H9 (cell line): ENCODE results near the gene LPAR2. TPM values are rescaled to one million over a fixed set of nuclear protein-coding genes. Genes with fewer than 3 reads are reported as not detected.

ENCODE experiments used
- DNase-seq: peaks from one replicate; pipeline ENCODE4 v3.0.0-alpha.2; 2017
- H2AFZ ChIP-seq: one replicate; pipeline ENCODE4 v1.6.1; 2013; ENCODE audit warnings: mild to moderate bottlenecking, low read length, control low read depth, moderate library complexity
- H2AK5ac ChIP-seq: 2 replicates; pipeline ENCODE4 v1.6.1; 2013; ENCODE audit warnings: low read length, control low read depth, mixed read lengths; ENCODE audit not compliant: insufficient read length
- H2BK120ac ChIP-seq: one replicate; pipeline ENCODE4 v1.6.1; 2013; ENCODE audit warnings: low read depth, mild to moderate bottlenecking, low read length, control low read depth, inconsistent platforms; ENCODE audit not compliant: poor library complexity, severe bottlenecking
- H2BK12ac ChIP-seq: 2 replicates; pipeline ENCODE4 v1.6.1; 2013; ENCODE audit warnings: low read length, control low read depth, mixed read lengths, low read depth; ENCODE audit not compliant: insufficient read length
- H2BK15ac ChIP-seq: 2 replicates; pipeline ENCODE4 v1.6.1; 2013; ENCODE audit warnings: low read depth, low read length, control low read depth
- H2BK20ac ChIP-seq: one replicate; pipeline ENCODE4 v1.6.1; 2013; ENCODE audit warnings: low read depth, mild to moderate bottlenecking, low read length, control low read depth, inconsistent platforms; ENCODE audit not compliant: poor library complexity, severe bottlenecking
- H2BK5ac ChIP-seq: 2 replicates; pipeline ENCODE4 v1.6.1; 2013; ENCODE audit warnings: low read length, control low read depth, mixed read lengths; ENCODE audit not compliant: insufficient read length
- H3K14ac ChIP-seq: 2 replicates; pipeline ENCODE4 v1.6.1; 2013; ENCODE audit warnings: low read length, control low read depth; ENCODE audit not compliant: insufficient read depth
- H3K18ac ChIP-seq: 2 replicates; pipeline ENCODE4 v1.6.1; 2013; ENCODE audit warnings: low read depth, mild to moderate bottlenecking, mixed read lengths, low read length, control low read depth; ENCODE audit not compliant: insufficient read length
- H3K23ac ChIP-seq: 2 replicates; pipeline ENCODE4 v1.6.1; 2013; ENCODE audit warnings: low read length, control low read depth, mixed read lengths, low read depth; ENCODE audit not compliant: insufficient read length
- H3K23me2 ChIP-seq: 2 replicates; pipeline ENCODE4 v1.6.1; 2013; ENCODE audit warnings: low read depth, mild to moderate bottlenecking, mixed read lengths, low read length, control low read depth; ENCODE audit not compliant: insufficient read length, poor library complexity, severe bottlenecking
- H3K27ac ChIP-seq: 2 replicates; pipeline ENCODE4 v1.5.1; 2013; ENCODE audit warnings: low read length, control low read depth, mixed read lengths, low read depth; ENCODE audit not compliant: insufficient read length
- H3K27me3 ChIP-seq: 2 replicates; pipeline ENCODE4 v1.6.1; 2013; ENCODE audit warnings: low read length, control low read depth, inconsistent platforms; ENCODE audit not compliant: insufficient read depth
- H3K4ac ChIP-seq: 2 replicates; pipeline ENCODE4 v1.6.1; 2013; ENCODE audit warnings: low read depth, mild to moderate bottlenecking, control low read depth, inconsistent platforms, low read length, moderate library complexity
- H3K4me1 ChIP-seq: 2 replicates; pipeline ENCODE4 v1.6.1; 2013; ENCODE audit warnings: low read length, control low read depth, inconsistent platforms; ENCODE audit not compliant: insufficient read depth
- H3K4me2 ChIP-seq: 2 replicates; pipeline ENCODE4 v1.6.1; 2013; ENCODE audit warnings: low read length, control low read depth, mixed read lengths; ENCODE audit not compliant: insufficient read length, insufficient read depth
- H3K56ac ChIP-seq: 2 replicates; pipeline ENCODE4 v1.6.1; 2013; ENCODE audit warnings: low read depth, mild to moderate bottlenecking, mixed read lengths, low read length, control low read depth; ENCODE audit not compliant: insufficient read length
- H3K79me1 ChIP-seq: 2 replicates; pipeline ENCODE4 v1.6.1; 2013; ENCODE audit warnings: low read depth, mild to moderate bottlenecking, moderate library complexity, low read length, control low read depth, inconsistent platforms; ENCODE audit not compliant: insufficient read depth, poor library complexity, severe bottlenecking
- H3K79me2 ChIP-seq: 2 replicates; pipeline ENCODE4 v1.6.1; 2013; ENCODE audit warnings: low read length, control low read depth, inconsistent platforms; ENCODE audit not compliant: insufficient read depth
- H3K9ac ChIP-seq: 2 replicates; pipeline ENCODE4 v1.6.1; 2013; ENCODE audit warnings: low read length, control low read depth, mixed read lengths; ENCODE audit not compliant: insufficient read length; ENCODE audit errors: extremely low read depth
- H3K9me3 ChIP-seq: one replicate; pipeline ENCODE4 v1.6.1; 2013; ENCODE audit warnings: low read depth, low read length, inconsistent platforms; ENCODE audit not compliant: control insufficient read depth
- H3T11ph ChIP-seq: one replicate; pipeline ENCODE4 v1.6.1; 2013; ENCODE audit warnings: mild to moderate bottlenecking, low read length, control low read depth, inconsistent platforms
- H4K20me1 ChIP-seq: one replicate; pipeline ENCODE4 v1.6.1; 2013; ENCODE audit not compliant: control insufficient read depth, insufficient read length, insufficient read depth
- H4K5ac ChIP-seq: 2 replicates; pipeline ENCODE4 v1.6.1; 2013; ENCODE audit warnings: low read depth, mild to moderate bottlenecking, mixed read lengths, low read length, control low read depth; ENCODE audit not compliant: insufficient read length
- H4K8ac ChIP-seq: replicated peaks from 2 replicates; pipeline ENCODE4 v1.6.1; 2013; ENCODE audit warnings: low read length, control low read depth, mixed read lengths, low read depth; ENCODE audit not compliant: insufficient read length
- H4K91ac ChIP-seq: 2 replicates; pipeline ENCODE4 v1.6.1; 2013; ENCODE audit warnings: low read depth, mild to moderate bottlenecking, moderate library complexity, mixed read lengths, low read length, control low read depth; ENCODE audit not compliant: insufficient read length
- H3K27ac Mint-ChIP-seq, 3 experiments: 2 replicates in 2 of 3; 3 replicates in 1 of 3; pipeline ENCODE4 v1.8.0; 2020 to 2021; ENCODE audit warnings: mixed read lengths in 3 of 3, mild to moderate bottlenecking in 1 of 3, moderate library complexity in 1 of 3
- H3K27me3 Mint-ChIP-seq: 2 replicates; pipeline ENCODE4 v1.8.0; 2021; ENCODE audit warnings: low read depth, mild to moderate bottlenecking, moderate library complexity, mixed read lengths
- H3K36me3 Mint-ChIP-seq, 3 experiments: 2 replicates in 2 of 3; 3 replicates in 1 of 3; pipeline ENCODE4 v1.8.0; 2020 to 2021; ENCODE audit warnings: low read depth in 3 of 3, mixed read lengths in 3 of 3; ENCODE audit not compliant: insufficient read depth in 1 of 3
- H3K4me1 Mint-ChIP-seq, 2 experiments: 2 replicates each; pipeline ENCODE4 v1.8.0; 2020; ENCODE audit warnings: mixed read lengths in 2 of 2
- H3K4me3 Mint-ChIP-seq, 2 experiments: 2 replicates in 1 of 2; 3 replicates in 1 of 2; pipeline ENCODE4 v1.8.0; 2020 to 2021; ENCODE audit warnings: mild to moderate bottlenecking in 2 of 2, mixed read lengths in 2 of 2, moderate library complexity in 1 of 2
- H3K9me3 Mint-ChIP-seq, 2 experiments: 2 replicates in 1 of 2; 3 replicates in 1 of 2; pipeline ENCODE4 v1.8.0; 2020; ENCODE audit warnings: mild to moderate bottlenecking in 2 of 2, mixed read lengths in 2 of 2, moderate library complexity in 1 of 2
- CTCF ChIP-seq: fragments of 200-600 bp; sonication (generic); conservative IDR thresholded peaks from 3 replicates; pipeline ENCODE4 v1.8.0; 2021; ENCODE audit warnings: antibody characterized with exemption, mild to moderate bottlenecking
- WGBS: extraction: QIAGEN DNeasy Blood & Tissue Kit; methylation state at CpG from one replicate; pipeline ENCODE4 v1.1.7; 2013; ENCODE audit warnings: missing lambda C conversion rate, low lambda C conversion rate, mixed read lengths; ENCODE audit not compliant: insufficient read length; ENCODE audit errors: extremely low coverage; 5-methylcytosine and 5-hydroxymethylcytosine counted together
- total RNA-seq: library from RNA; stranded (reverse); gene quantifications from 2 replicates; pipeline ENCODE4 v1.2.1, GENCODE V29; 2021

The LPAR2 gene
- total RNA-seq, 1 experiment from 2014 or later = 51.8 TPM

DNA sequence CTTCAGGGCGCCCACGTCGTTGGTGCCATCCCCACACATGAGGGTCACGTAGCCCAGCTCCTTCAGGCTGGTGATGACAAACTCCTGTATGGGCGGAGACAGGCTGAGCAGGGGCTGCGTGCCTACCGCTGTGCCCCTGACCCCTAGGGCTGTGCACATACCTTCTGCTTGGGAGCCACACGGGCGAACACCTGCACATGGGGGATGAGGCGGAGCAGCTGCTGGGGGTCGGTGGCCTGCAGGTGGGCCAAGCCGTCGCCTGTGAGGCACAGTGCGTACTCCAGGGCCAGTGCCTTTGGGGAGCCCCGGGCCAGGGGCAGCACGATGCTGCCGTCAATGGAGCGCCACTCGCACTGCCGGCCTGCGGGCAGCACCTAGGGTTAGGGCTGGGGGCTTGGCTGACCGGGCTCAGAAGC lies 21.6 kb upstream of the LPAR2 start:
- no peak overlapping the region for H3K4me3 Mint-ChIP-seq

More for the DNA sequence above, 21.6 kb upstream of the LPAR2 start:
- Histone ChIP-seq H3K4me2 (no peak overlapping the region), H3K14ac (no peak overlapping the region), H4K8ac (no peak overlapping the region), H3T11ph (no peak overlapping the region), H2AK5ac (no peak overlapping the region), H2BK5ac (no peak overlapping the region), H3K79me1 (no peaks in the 10 kb centered on the region), H4K20me1 (no peaks in the 10 kb centered on the region), H3K27me3 (no peaks in the 10 kb centered on the region), H2BK20ac (no peak overlapping the region), H3K4ac (no peak overlapping the region), H3K27ac (no peak overlapping the region), H3K4me1 (no peaks in the 10 kb centered on the region), H2BK120ac (no peak overlapping the region), H3K79me2 (no peaks in the 10 kb centered on the region), H3K9me3 (no peaks in the 10 kb centered on the region), H2BK12ac (no peak overlapping the region), H4K91ac (no peak overlapping the region), H3K23ac (no peak overlapping the region), H3K56ac (no peak overlapping the region), H3K18ac (no peak overlapping the region), H2BK15ac (no peak overlapping the region), H3K9ac (no peak overlapping the region), H3K23me2 (no peaks in the 10 kb centered on the region), H2AFZ (no peak overlapping the region), H4K5ac (no peak overlapping the region)
- no peak for TF ChIP-seq CTCF
- no peak for DNase-seq
- Mint-ChIP-seq H3K36me3 (peaks cover 35 to 94% (median 82%) of the 10 kb centered on the region in 3 experiments; a peak in 6 of 7 replicates), H3K27me3 (no peaks in the 10 kb centered on the region; the same call in 1 of the 2 replicates), H3K9me3 (no peaks in the 10 kb centered on the region), H3K4me1 (no peaks in the 10 kb centered on the region), H3K27ac (no peak overlapping the region)
- WGBS = no CpG with 5 or more reads among the region's 22 CpGs
